MM.1S (cell line): ENCODE measurements around the gene CCDC178.

Source experiments
- DNase-seq: peaks from one replicate; pipeline ENCODE4 v3.0.0-alpha.2; 2015
- H2AFZ ChIP-seq: fragments of 300-600 bp; sonication (generic); 2 replicates; pipeline ENCODE4 v1.6.0; 2016; ENCODE audit warnings: antibody characterized with exemption, low read length
- H3F3A ChIP-seq: fragments of 300-600 bp; sonication (generic); 2 replicates; pipeline ENCODE4 v1.6.1; 2016; ENCODE audit warnings: mild to moderate bottlenecking, antibody characterized with exemption, low read length, moderate library complexity, mixed read lengths; ENCODE audit not compliant: insufficient read depth
- H3K27ac ChIP-seq: fragments of 300-600 bp; sonication (generic); 2 replicates; pipeline ENCODE4 v1.5.1; 2016; ENCODE audit warnings: mild to moderate bottlenecking, low read length
- H3K27me3 ChIP-seq: fragments of 300-600 bp; sonication (generic); replicated peaks from 2 replicates; pipeline ENCODE4 v1.6.0; 2016; ENCODE audit warnings: low read length; ENCODE audit not compliant: insufficient read depth
- H3K36me3 ChIP-seq: fragments of 300-600 bp; sonication (generic); replicated peaks from 2 replicates; pipeline ENCODE4 v1.6.1; 2016; ENCODE audit warnings: mild to moderate bottlenecking, low read length, mixed read lengths; ENCODE audit not compliant: insufficient read depth
- H3K4me1 ChIP-seq: fragments of 300-600 bp; sonication (generic); 2 replicates; pipeline ENCODE4 v1.6.1; 2016; ENCODE audit warnings: low read length, mixed read lengths
- H3K4me2 ChIP-seq: fragments of 300-600 bp; sonication (generic); 2 replicates; pipeline ENCODE4 v1.6.0; 2016; ENCODE audit warnings: low read depth, low read length
- H3K4me3 ChIP-seq: fragments of 300-600 bp; sonication (generic); 2 replicates; pipeline ENCODE4 v1.5.1; 2016; ENCODE audit warnings: low read length, mixed read lengths
- H3K79me2 ChIP-seq: fragments of 300-600 bp; sonication (generic); 2 replicates; pipeline ENCODE4 v1.6.1; 2016; ENCODE audit warnings: mixed run types, low read length, mixed read lengths
- H3K9ac ChIP-seq: fragments of 300-600 bp; sonication (generic); 2 replicates; pipeline ENCODE4 v1.6.1; 2016; ENCODE audit warnings: low read length, mixed read lengths
- H3K9me2 ChIP-seq: fragments of 300-600 bp; sonication (generic); replicated peaks from 2 replicates; pipeline ENCODE4 v1.6.1; 2016; ENCODE audit warnings: mild to moderate bottlenecking, low read length, mixed read lengths; ENCODE audit not compliant: insufficient read depth
- H3K9me3 ChIP-seq: fragments of 300-600 bp; sonication (generic); replicated peaks from 2 replicates; pipeline ENCODE4 v1.6.1; 2016; ENCODE audit warnings: mild to moderate bottlenecking, low read length, mixed read lengths; ENCODE audit not compliant: insufficient read depth
- H4K20me1 ChIP-seq: fragments of 300-600 bp; sonication (generic); 2 replicates; pipeline ENCODE4 v1.6.1; 2016; ENCODE audit warnings: mild to moderate bottlenecking, low read length, moderate library complexity, mixed read lengths; ENCODE audit not compliant: insufficient read depth
- CTCF ChIP-seq: fragments of 300-600 bp; sonication (generic); IDR thresholded peaks from 2 replicates; pipeline ENCODE4 v1.5.1; 2016; ENCODE audit warnings: antibody characterized with exemption, low read length, mixed read lengths
- EZH2 ChIP-seq: fragments of 300-600 bp; sonication (generic); optimal IDR thresholded peaks from 2 replicates; pipeline ENCODE3; 2017; ENCODE audit warnings: low read depth, mild to moderate bottlenecking, antibody characterized with exemption, low read length, mixed read lengths
- EZH2phosphoT487 ChIP-seq: fragments of 300-600 bp; sonication (generic); IDR thresholded peaks from 2 replicates; pipeline ENCODE4 v1.6.1; 2018; ENCODE audit warnings: antibody characterized with exemption, low read length

The CCDC178 gene

GRCh38 chr18:33375829-33376228 lies 64.7 kb downstream of the CCDC178 start:
- no peaks in the 10 kb centered on the region for H3K36me3 ChIP-seq
- no peak overlapping the region for H3K4me2 ChIP-seq
- no peaks in the 10 kb centered on the region for H3K79me2 ChIP-seq
- no peak overlapping the region for H3K9ac ChIP-seq
- H3K4me1 ChIP-seq = no peaks in the 10 kb centered on the region
- no peaks in the 10 kb centered on the region for H3K9me3 ChIP-seq
- no peaks in the 10 kb centered on the region for H3K9me2 ChIP-seq
- H3F3A ChIP-seq = no peaks in the 10 kb centered on the region
- H3K27me3 ChIP-seq = no peaks in the 10 kb centered on the region
- no peak for TF ChIP-seq EZH2phosphoT487
- TF ChIP-seq CTCF = no peak
- no peak for TF ChIP-seq EZH2
- no peak overlapping the region for H3K4me3 ChIP-seq
- no peak overlapping the region for H2AFZ ChIP-seq
- no peak overlapping the region for H3K27ac ChIP-seq
- no peak for DNase-seq
- no peaks in the 10 kb centered on the region for H4K20me1 ChIP-seq

GRCh38 chr18:33372442-33372841 lies 68.1 kb downstream of the CCDC178 start:
- Histone ChIP-seq H3K9me2 (no peaks in the 10 kb centered on the region), H3K36me3 (no peaks in the 10 kb centered on the region), H4K20me1 (no peaks in the 10 kb centered on the region), H3K79me2 (no peaks in the 10 kb centered on the region), H2AFZ (no peak overlapping the region), H3K27me3 (no peaks in the 10 kb centered on the region), H3K9ac (no peak overlapping the region), H3K4me2 (no peak overlapping the region), H3K4me1 (no peaks in the 10 kb centered on the region), H3K27ac (no peak overlapping the region), H3K4me3 (no peak overlapping the region), H3K9me3 (no peaks in the 10 kb centered on the region), H3F3A (no peaks in the 10 kb centered on the region)
- TF ChIP-seq EZH2 = no peak
- TF ChIP-seq CTCF = no peak
- TF ChIP-seq EZH2phosphoT487 = no peak
- no peak for DNase-seq

GRCh38 chr18:33369711-33370449 lies 70.6 kb downstream of the CCDC178 start:
- H3K36me3 ChIP-seq = no peaks in the 10 kb centered on the region
- H3K79me2 ChIP-seq = no peaks in the 10 kb centered on the region
- H3K9me3 ChIP-seq = no peaks in the 10 kb centered on the region
- no peak overlapping the region for H3K9ac ChIP-seq
- no peaks in the 10 kb centered on the region for H3K27me3 ChIP-seq
- H3F3A ChIP-seq = no peaks in the 10 kb centered on the region
- no peak for DNase-seq
- H3K4me2 ChIP-seq = no peak overlapping the region
- no peak overlapping the region for H3K27ac ChIP-seq
- H3K4me3 ChIP-seq = no peak overlapping the region
- H4K20me1 ChIP-seq = no peaks in the 10 kb centered on the region
- no peaks in the 10 kb centered on the region for H3K9me2 ChIP-seq
- no peak overlapping the region for H2AFZ ChIP-seq
- no peaks in the 10 kb centered on the region for H3K4me1 ChIP-seq
- no peak for TF ChIP-seq EZH2
- TF ChIP-seq CTCF = no peak
- TF ChIP-seq EZH2phosphoT487 = no peak
